ENCODE measurements around the gene TMEM117. TPM values are rescaled to one million over a fixed set of nuclear protein-coding genes. Genes with fewer than 3 reads are reported as not detected.

The TMEM117 gene
- total RNA-seq: under 1 TPM; 0.95 to 0.96 TPM

GRCh38 chr12:43835656-43836474, at the start of gene TMEM117:
Gene TMEM117, plus strand, starts transcription at chr12:43836081.
- POLR2A ChIA-PET: interaction anchor here (0.6 to 1.9 kb wide), 7 partner anchors 9 to 59 kb away, joined by 3 to 9 read pairs (median 3); partner anchors contain the start of gene TWF1
- Mint-ChIP-seq H3K27me3 (peaks cover 5% of the 10 kb centered on the region), H3K9me3 (no peaks in the 10 kb centered on the region), H3K4me1 (ENCODE audit: low read depth) (peaks cover 49% of the 10 kb centered on the region), H3K4me3 (peak within 1 kb of the TSS; percentile 73), H3K27ac (peak within 1 kb of the TSS; percentile 78), H3K36me3 (ENCODE audit: low read depth) (no peaks in the 10 kb centered on the region)
- intact Hi-C loops (cut with micrococcal nuclease): no loop called here
- TF ChIP-seq, protein P1, sequence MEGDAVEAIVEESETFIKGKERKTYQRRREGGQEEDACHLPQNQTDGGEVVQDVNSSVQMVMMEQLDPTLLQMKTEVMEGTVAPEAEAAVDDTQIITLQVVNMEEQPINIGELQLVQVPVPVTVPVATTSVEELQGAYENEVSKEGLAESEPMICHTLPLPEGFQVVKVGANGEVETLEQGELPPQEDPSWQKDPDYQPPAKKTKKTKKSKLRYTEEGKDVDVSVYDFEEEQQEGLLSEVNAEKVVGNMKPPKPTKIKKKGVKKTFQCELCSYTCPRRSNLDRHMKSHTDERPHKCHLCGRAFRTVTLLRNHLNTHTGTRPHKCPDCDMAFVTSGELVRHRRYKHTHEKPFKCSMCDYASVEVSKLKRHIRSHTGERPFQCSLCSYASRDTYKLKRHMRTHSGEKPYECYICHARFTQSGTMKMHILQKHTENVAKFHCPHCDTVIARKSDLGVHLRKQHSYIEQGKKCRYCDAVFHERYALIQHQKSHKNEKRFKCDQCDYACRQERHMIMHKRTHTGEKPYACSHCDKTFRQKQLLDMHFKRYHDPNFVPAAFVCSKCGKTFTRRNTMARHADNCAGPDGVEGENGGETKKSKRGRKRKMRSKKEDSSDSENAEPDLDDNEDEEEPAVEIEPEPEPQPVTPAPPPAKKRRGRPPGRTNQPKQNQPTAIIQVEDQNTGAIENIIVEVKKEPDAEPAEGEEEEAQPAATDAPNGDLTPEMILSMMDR (IDR thresholded peaks at IDR 0.05): no peak
- peak; percentile 56 for DNase-seq
- CTCF ChIA-PET: interaction anchor here (0.9 to 1.9 kb wide), 4 partner anchors 12 to 47 kb away, joined by 3 to 5 read pairs (median 4); partner anchors contain the start of gene TWF1
- ATAC-seq: peak; percentile 77

DNA sequence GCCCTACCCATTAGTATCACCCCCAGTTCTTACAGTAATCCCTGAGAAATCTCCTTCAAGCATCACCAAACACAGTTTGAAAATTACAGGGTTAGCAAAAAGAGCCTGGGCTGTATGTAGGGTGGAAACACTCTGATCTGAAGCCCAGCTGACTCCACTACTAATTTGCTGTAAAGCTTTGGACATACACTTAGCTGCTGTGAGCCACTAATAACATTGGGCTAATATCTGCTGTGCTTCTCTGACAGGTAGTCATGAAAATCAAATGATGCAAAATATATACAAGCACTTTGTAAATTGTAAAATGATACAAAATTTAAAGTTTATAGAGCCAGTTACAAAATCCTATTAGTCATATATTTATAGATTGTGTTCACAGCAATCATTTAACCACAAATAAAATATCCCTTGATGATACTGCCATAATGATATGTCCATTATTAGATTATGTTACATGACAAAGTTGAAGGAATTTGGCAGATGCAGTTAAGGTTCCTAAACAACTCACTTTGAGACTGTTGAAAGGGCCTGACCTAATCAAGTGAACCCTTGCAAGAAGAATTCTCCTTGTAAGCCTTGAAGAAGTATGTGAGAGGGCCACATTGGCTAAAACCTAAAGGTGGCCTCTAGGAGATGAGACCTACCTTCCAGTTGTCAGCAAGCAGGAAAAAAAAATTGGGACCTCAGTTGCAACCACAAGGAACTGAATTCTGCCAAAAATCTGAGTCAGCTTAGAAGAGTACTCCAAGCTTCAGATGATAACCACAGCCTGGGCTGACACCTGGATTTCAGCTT, 48.8 kb upstream of the TMEM117 start:
- H3K36me3 Mint-ChIP-seq (ENCODE audit: low read depth): peaks cover 23% of the 10 kb centered on the region
- no peak overlapping the region for H3K4me3 Mint-ChIP-seq
- DNase-seq: no peak
- H3K27me3 Mint-ChIP-seq: no peaks in the 10 kb centered on the region
- CTCF ChIA-PET: no interaction called here
- H3K4me1 Mint-ChIP-seq (ENCODE audit: low read depth): no peaks in the 10 kb centered on the region
- intact Hi-C loops (cut with micrococcal nuclease): no loop called here
- no peaks in the 10 kb centered on the region for H3K9me3 Mint-ChIP-seq
- H3K27ac Mint-ChIP-seq: no peak overlapping the region
- TF ChIP-seq, protein P1 (IDR thresholded peaks at IDR 0.05): no peak
- ATAC-seq: no peak
- POLR2A ChIA-PET: interaction anchor here (0.6 kb wide), 1 partner anchor 29 kb away, joined by 3 read pairs; the partner anchor contains the start of genes IRAK4 and PUS7L

DNA sequence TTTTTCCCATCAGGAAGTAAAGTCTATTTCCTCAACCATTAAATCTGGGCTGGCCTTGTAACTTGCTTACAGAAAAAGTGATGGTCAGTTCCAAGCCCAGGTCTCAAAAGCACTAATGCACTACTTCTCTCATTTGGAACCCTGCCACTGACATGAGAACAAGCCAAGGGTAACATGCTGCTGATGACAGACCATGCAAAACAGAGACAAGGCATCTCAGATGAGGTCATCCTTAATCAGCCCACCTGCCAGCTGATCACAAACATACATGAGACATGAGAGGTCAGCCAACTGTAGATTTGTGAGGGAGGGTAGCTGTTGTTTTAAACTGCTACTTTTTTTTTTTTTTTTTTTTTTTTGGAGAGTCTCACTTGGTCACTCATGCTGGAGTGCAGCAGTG, 45.9 kb upstream of the TMEM117 start:
- Mint-ChIP-seq H3K4me1 (ENCODE audit: low read depth) (no peaks in the 10 kb centered on the region), H3K4me3 (no peak overlapping the region), H3K27ac (no peak overlapping the region), H3K36me3 (ENCODE audit: low read depth) (peaks cover 22% of the 10 kb centered on the region), H3K9me3 (no peaks in the 10 kb centered on the region), H3K27me3 (no peaks in the 10 kb centered on the region)
- TF ChIP-seq, protein P1 (IDR thresholded peaks at IDR 0.05): no peak
- POLR2A ChIA-PET: no interaction called here
- DNase-seq: no peak
- ATAC-seq: no peak
- CTCF ChIA-PET: no interaction called here
- intact Hi-C loops (cut with micrococcal nuclease): no loop called here

DNA sequence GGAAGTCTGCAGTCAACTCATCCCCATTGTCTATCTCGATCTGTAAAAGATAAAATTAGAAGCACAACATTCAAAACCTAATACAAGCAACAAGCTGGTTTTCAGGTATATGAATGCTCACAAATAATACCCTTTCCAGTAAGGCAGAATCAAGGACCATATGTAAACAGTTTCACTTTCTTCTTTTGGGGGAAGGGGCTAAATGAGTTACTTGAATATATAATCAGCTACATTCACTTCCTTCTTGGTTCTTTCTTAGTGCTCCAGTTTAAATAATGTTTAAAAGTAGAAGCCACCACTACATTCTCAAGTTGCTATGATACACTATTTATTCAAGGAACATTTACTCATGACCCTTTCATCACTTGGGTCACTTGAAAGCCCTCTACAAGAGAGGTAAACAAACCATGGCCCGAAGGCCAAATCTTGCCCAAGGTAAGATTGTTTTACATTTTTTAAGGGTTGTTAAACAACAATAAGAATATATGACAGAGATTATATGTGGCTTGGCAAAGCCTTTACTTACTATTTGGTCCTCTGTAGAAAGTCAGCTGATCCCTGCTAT, 40.1 kb upstream of the TMEM117 start:
- Mint-ChIP-seq H3K9me3 (no peaks in the 10 kb centered on the region), H3K4me3 (no peak overlapping the region), H3K27ac (peak overlapping the region; percentile 2), H3K36me3 (ENCODE audit: low read depth) (peaks cover 35% of the 10 kb centered on the region), H3K4me1 (ENCODE audit: low read depth) (peaks cover 7% of the 10 kb centered on the region), H3K27me3 (no peaks in the 10 kb centered on the region)
- CTCF ChIA-PET: interaction anchor here (1.3 to 3.4 kb wide), 2 partner anchors 11 to 19 kb away, joined by 3 to 12 read pairs; partner anchors contain the start of gene TWF1
- no peak for DNase-seq
- POLR2A ChIA-PET: interaction anchor here (1.7 kb wide), 1 partner anchor 10 kb away, joined by 7 read pairs; the partner anchor contains the start of gene TWF1
- TF ChIP-seq, protein P1 (IDR thresholded peaks at IDR 0.05): no peak
- intact Hi-C loops (cut with micrococcal nuclease): no loop called here
- no peak for ATAC-seq

Data from activated CD8-positive, alpha-beta T cell treated with anti-CD3 and anti-CD28 coated beads for 36 hours (primary cell).